Measurements from ENCODE around the gene ARHGAP18.

ARHGAP18 gene

DNA sequence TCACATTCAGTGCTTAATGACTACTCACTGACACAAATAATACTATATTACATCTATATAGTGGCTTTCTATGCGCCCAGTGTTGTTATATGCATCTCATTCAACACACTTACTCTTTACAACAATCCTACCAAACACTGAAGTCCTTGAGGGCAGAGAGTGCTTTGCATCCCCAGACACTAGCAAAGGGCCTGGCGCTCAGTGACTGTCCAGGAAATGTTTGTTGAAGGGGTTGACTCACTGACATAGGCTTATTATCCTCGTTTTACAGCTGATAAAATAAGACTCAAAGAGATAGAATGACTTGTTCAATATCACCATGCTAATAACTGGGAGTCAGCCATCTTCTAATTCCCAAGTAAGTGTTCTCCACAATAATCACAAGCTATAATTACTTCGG lies 163.3 kb downstream of the ARHGAP18 start:
- H3K4me2 ChIP-seq (ENCODE audit: low read length), result no peak overlapping the region
- H3K36me3 ChIP-seq (ENCODE audit: control insufficient read depth in 1 of 2, insufficient read depth in 2 of 2, low read length in 2 of 2), result peaks cover 0 to 2% of the 10 kb centered on the region in 2 experiments
- no peak overlapping the region for H3K14ac ChIP-seq (ENCODE audit: low read length)
- no peak overlapping the region for H3K18ac ChIP-seq (ENCODE audit: low read length)
- H2BK5ac ChIP-seq (ENCODE audit: low read depth, low read length, poor library complexity), result no peak overlapping the region
- no peak overlapping the region for H2AK5ac ChIP-seq (ENCODE audit: low read length)
- H3K4me1 ChIP-seq (ENCODE audit: control insufficient read depth in 1 of 2, insufficient read depth in 2 of 2, low read length in 2 of 2), result peaks cover 4 to 7% of the 10 kb centered on the region in 2 experiments
- no peak overlapping the region for H3K4ac ChIP-seq (ENCODE audit: low read depth, low read length)
- H3K79me1 ChIP-seq (ENCODE audit: low read length), result peaks cover 6% of the 10 kb centered on the region
- H3K27me3 ChIP-seq (ENCODE audit: insufficient read depth, low read length), result no peaks in the 10 kb centered on the region
- no peak overlapping the region for H2BK120ac ChIP-seq (ENCODE audit: insufficient read depth, low read length, poor library complexity)
- no peak overlapping the region for H3K4me3 ChIP-seq (ENCODE audit: low read depth, low read length)
- H2AFZ ChIP-seq (ENCODE audit: insufficient read depth, low read length, poor library complexity), result no peak overlapping the region
- no CpG with 5 or more reads among the region's 4 CpGs for WGBS (ENCODE audit: extremely low coverage, insufficient coverage, insufficient read length)
- no peak for DNase-seq
- no peaks in the 10 kb centered on the region for H3K79me2 ChIP-seq (ENCODE audit: control insufficient read depth, insufficient read depth, low read length, poor library complexity)
- H3K23ac ChIP-seq (ENCODE audit: low read length), result no peak overlapping the region
- no peak overlapping the region for H4K12ac ChIP-seq (ENCODE audit: low read depth, low read length)
- peak overlapping the region; percentile 44 for H3K27ac ChIP-seq (ENCODE audit: low read depth, low read length)
- no peaks in the 10 kb centered on the region for H3K9me3 ChIP-seq (ENCODE audit: insufficient read depth, low read depth, low read length)
- H2BK12ac ChIP-seq (ENCODE audit: low read length), result no peak overlapping the region
- H3K9ac ChIP-seq (ENCODE audit: low read length), result no peak overlapping the region
- no peak overlapping the region for H4K8ac ChIP-seq (ENCODE audit: low read depth, low read length)
- no peak overlapping the region for H4K91ac ChIP-seq (ENCODE audit: low read depth, low read length)

DNA sequence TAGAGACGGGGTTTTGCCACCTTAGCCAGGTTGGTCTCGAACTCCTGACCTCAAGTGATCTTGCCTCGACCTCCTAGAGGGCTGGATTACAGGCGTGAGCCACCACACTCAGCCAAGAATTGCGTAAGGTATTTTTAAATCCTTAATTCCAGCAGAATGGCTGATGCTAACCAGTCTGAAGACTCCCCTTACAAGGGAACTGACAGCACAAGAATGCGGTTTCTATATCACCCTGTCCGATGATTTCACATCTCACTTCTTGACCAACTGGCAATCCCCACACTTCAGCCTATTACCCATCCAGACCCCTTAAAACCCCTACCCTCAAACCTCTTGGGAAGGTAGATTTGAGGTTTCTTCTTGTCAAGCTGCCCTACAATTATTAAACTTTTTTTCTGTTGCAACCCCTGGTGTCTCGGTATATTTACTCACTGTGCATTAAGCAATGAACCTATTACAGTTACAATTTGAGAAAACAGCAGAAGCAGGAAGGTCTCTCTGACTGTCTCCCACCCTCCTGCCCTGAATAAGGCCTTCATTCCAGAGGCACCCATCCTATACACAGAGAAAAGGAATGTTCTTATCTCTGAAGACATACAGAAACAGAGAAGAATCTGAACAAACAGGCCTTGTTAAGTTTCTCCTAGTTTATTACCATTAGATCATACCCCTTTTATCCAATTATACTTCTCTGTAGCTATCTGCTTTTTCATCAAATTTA lies 164.9 kb downstream of the ARHGAP18 start:
- Histone ChIP-seq H4K12ac (ENCODE audit: low read depth, low read length) (peak overlapping the region; percentile 59), H3K4me1 (ENCODE audit: control insufficient read depth in 1 of 2, insufficient read depth in 2 of 2, low read length in 2 of 2) (peaks cover 4 to 7% of the 10 kb centered on the region in 2 experiments), H3K27ac (ENCODE audit: low read depth, low read length) (peak overlapping the region; percentile 76), H3K9ac (ENCODE audit: low read length) (no peak overlapping the region), H3K79me1 (ENCODE audit: low read length) (peaks cover 6% of the 10 kb centered on the region), H3K14ac (ENCODE audit: low read length) (peak overlapping the region; percentile 74), H3K79me2 (ENCODE audit: control insufficient read depth, insufficient read depth, low read length, poor library complexity) (no peaks in the 10 kb centered on the region), H4K8ac (ENCODE audit: low read depth, low read length) (peak overlapping the region; percentile 8), H3K36me3 (ENCODE audit: control insufficient read depth in 1 of 2, insufficient read depth in 2 of 2, low read length in 2 of 2) (no peaks in the 10 kb centered on the region), H3K23ac (ENCODE audit: low read length) (no peak overlapping the region), H4K91ac (ENCODE audit: low read depth, low read length) (peak overlapping the region; percentile 88), H3K4me2 (ENCODE audit: low read length) (no peak overlapping the region), H3K18ac (ENCODE audit: low read length) (no peak overlapping the region), H2BK120ac (ENCODE audit: insufficient read depth, low read length, poor library complexity) (peak overlapping the region; percentile 74), H3K9me3 (ENCODE audit: insufficient read depth, low read depth, low read length) (no peaks in the 10 kb centered on the region), H3K27me3 (ENCODE audit: insufficient read depth, low read length) (no peaks in the 10 kb centered on the region), H3K4ac (ENCODE audit: low read depth, low read length) (no peak overlapping the region), H2BK5ac (ENCODE audit: low read depth, low read length, poor library complexity) (peak overlapping the region; percentile 90), H2AFZ (ENCODE audit: insufficient read depth, low read length, poor library complexity) (no peak overlapping the region), H2BK12ac (ENCODE audit: low read length) (peak overlapping the region; percentile 46), H2AK5ac (ENCODE audit: low read length) (no peak overlapping the region), H3K4me3 (ENCODE audit: low read depth, low read length) (no peak overlapping the region)
- DNase-seq, result peak; percentile 45 to 80
- WGBS (ENCODE audit: extremely low coverage, insufficient coverage, insufficient read length), result no CpG with 5 or more reads among the region's 8 CpGs

DNA sequence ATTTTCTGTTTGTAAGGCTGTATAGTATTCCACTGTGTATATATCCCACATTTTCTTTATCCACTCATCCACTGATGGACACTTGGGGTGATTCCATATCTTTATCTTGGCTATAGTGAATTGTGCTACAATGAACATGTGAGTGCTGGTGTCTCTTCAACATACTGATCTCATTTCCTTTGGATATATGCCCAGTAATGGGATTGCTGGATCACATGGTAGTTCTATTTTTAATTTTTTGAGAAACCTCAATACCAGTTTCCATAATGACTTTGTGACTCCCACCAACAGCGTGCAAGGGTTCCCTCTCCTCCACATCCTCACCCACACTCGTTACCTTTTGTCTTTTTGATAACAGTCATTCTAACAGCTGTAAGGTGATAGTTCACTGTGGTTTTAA lies 166.0 kb downstream of the ARHGAP18 start:
- no peaks in the 10 kb centered on the region for H3K9me3 ChIP-seq (ENCODE audit: insufficient read depth, low read depth, low read length)
- no peak overlapping the region for H2AK5ac ChIP-seq (ENCODE audit: low read length)
- no peak overlapping the region for H2BK12ac ChIP-seq (ENCODE audit: low read length)
- H3K4me3 ChIP-seq (ENCODE audit: low read depth, low read length), result no peak overlapping the region
- no peak overlapping the region for H3K23ac ChIP-seq (ENCODE audit: low read length)
- peaks cover 6% of the 10 kb centered on the region for H3K79me1 ChIP-seq (ENCODE audit: low read length)
- H3K27me3 ChIP-seq (ENCODE audit: insufficient read depth, low read length), result no peaks in the 10 kb centered on the region
- H3K4ac ChIP-seq (ENCODE audit: low read depth, low read length), result no peak overlapping the region
- no peak overlapping the region for H4K91ac ChIP-seq (ENCODE audit: low read depth, low read length)
- H4K8ac ChIP-seq (ENCODE audit: low read depth, low read length), result no peak overlapping the region
- no peak overlapping the region for H3K9ac ChIP-seq (ENCODE audit: low read length)
- H4K12ac ChIP-seq (ENCODE audit: low read depth, low read length), result no peak overlapping the region
- no peak overlapping the region for H2AFZ ChIP-seq (ENCODE audit: insufficient read depth, low read length, poor library complexity)
- peaks cover 4 to 7% of the 10 kb centered on the region in 2 experiments for H3K4me1 ChIP-seq (ENCODE audit: control insufficient read depth in 1 of 2, insufficient read depth in 2 of 2, low read length in 2 of 2)
- H2BK120ac ChIP-seq (ENCODE audit: insufficient read depth, low read length, poor library complexity), result peak overlapping the region; percentile 60
- H3K18ac ChIP-seq (ENCODE audit: low read length), result no peak overlapping the region
- no peak for DNase-seq
- no peak overlapping the region for H2BK5ac ChIP-seq (ENCODE audit: low read depth, low read length, poor library complexity)
- peak overlapping the region; percentile 76 for H3K27ac ChIP-seq (ENCODE audit: low read depth, low read length)
- no peak overlapping the region for H3K14ac ChIP-seq (ENCODE audit: low read length)
- no CpG with 5 or more reads among the region's 2 CpGs for WGBS (ENCODE audit: extremely low coverage, insufficient coverage, insufficient read length)
- no peaks in the 10 kb centered on the region for H3K79me2 ChIP-seq (ENCODE audit: control insufficient read depth, insufficient read depth, low read length, poor library complexity)
- H3K36me3 ChIP-seq (ENCODE audit: control insufficient read depth in 1 of 2, insufficient read depth in 2 of 2, low read length in 2 of 2), result no peaks in the 10 kb centered on the region
- no peak overlapping the region for H3K4me2 ChIP-seq (ENCODE audit: low read length)

DNA sequence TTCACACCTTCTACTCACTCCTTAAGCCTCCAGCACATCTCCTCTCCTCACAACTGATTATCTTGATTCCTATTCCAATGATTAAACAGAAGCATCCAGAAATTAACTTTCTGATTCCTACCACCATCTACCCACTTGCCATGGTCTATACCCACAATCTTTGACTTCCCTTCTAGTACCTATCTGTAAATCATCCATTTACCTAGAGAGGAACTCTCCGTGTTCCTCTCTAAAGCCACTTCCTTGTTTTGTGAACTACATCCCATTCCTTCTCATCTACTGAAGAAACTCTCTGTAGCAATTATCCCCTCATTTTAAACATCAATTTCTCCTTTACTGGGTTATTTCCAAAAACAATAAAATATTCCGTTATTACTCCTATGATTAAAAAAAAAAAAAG lies 167.3 kb downstream of the ARHGAP18 start:
- Histone ChIP-seq H4K12ac (ENCODE audit: low read depth, low read length) (no peak overlapping the region), H2AK5ac (ENCODE audit: low read length) (no peak overlapping the region), H2BK120ac (ENCODE audit: insufficient read depth, low read length, poor library complexity) (no peak overlapping the region), H2BK12ac (ENCODE audit: low read length) (no peak overlapping the region), H3K36me3 (ENCODE audit: control insufficient read depth in 1 of 2, insufficient read depth in 2 of 2, low read length in 2 of 2) (no peaks in the 10 kb centered on the region), H3K79me1 (ENCODE audit: low read length) (peaks cover 6% of the 10 kb centered on the region), H3K23ac (ENCODE audit: low read length) (no peak overlapping the region), H3K9ac (ENCODE audit: low read length) (no peak overlapping the region), H2AFZ (ENCODE audit: insufficient read depth, low read length, poor library complexity) (no peak overlapping the region), H3K79me2 (ENCODE audit: control insufficient read depth, insufficient read depth, low read length, poor library complexity) (no peaks in the 10 kb centered on the region), H4K8ac (ENCODE audit: low read depth, low read length) (no peak overlapping the region), H3K14ac (ENCODE audit: low read length) (no peak overlapping the region), H3K4ac (ENCODE audit: low read depth, low read length) (no peak overlapping the region), H2BK5ac (ENCODE audit: low read depth, low read length, poor library complexity) (no peak overlapping the region), H3K27ac (ENCODE audit: low read depth, low read length) (no peak overlapping the region), H3K9me3 (ENCODE audit: insufficient read depth, low read depth, low read length) (no peaks in the 10 kb centered on the region), H3K4me2 (ENCODE audit: low read length) (no peak overlapping the region), H3K27me3 (ENCODE audit: insufficient read depth, low read length) (no peaks in the 10 kb centered on the region), H3K4me1 (ENCODE audit: control insufficient read depth in 1 of 2, insufficient read depth in 2 of 2, low read length in 2 of 2) (peaks cover 4 to 7% of the 10 kb centered on the region in 2 experiments), H3K18ac (ENCODE audit: low read length) (no peak overlapping the region), H4K91ac (ENCODE audit: low read depth, low read length) (no peak overlapping the region), H3K4me3 (ENCODE audit: low read depth, low read length) (no peak overlapping the region)
- WGBS (ENCODE audit: extremely low coverage, insufficient coverage, insufficient read length), result 100% methylated on average over 1 of the region's 2 CpGs
- no peak for DNase-seq

Data from trophoblast cell (in vitro differentiated cells and primary cell).